Measurements from ENCODE around the gene IMPA2.

DNA sequence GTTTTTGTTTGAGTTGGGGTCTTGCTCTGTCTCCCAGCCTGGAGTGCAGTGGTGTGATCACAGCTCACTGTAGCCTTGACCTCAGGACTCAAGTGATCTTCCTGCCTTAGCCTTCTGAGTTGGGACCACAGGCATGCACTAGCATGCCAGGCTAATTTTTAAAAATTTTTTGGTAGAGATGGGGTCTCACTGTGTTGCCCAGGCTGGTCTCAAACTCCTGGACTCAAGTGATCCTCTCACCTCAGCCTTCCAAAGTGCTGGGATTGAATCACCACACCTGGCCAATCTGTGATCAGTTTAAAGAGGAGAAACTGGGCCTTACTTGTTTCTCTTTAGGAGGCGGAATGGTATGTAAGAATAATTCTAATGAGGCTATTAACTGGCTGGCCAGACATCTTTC is 49.9 kb downstream of the IMPA2 start:
- TF ChIP-seq ZNF561 (tag by site-specific recombination; IDR thresholded peaks at IDR 0.05; ENCODE audit: borderline replicate concordance) (no peak), ZNF146 (tag by site-specific recombination; IDR thresholded peaks at IDR 0.05) (no peak), ZNF341 (tag by site-specific recombination; IDR thresholded peaks at IDR 0.05; ENCODE audit: low read depth) (no peak), ZNF510 (tag by site-specific recombination; IDR thresholded peaks at IDR 0.05; ENCODE audit: insufficient replicate concordance) (no peak)
- TF ChIP-seq, protein P1, sequence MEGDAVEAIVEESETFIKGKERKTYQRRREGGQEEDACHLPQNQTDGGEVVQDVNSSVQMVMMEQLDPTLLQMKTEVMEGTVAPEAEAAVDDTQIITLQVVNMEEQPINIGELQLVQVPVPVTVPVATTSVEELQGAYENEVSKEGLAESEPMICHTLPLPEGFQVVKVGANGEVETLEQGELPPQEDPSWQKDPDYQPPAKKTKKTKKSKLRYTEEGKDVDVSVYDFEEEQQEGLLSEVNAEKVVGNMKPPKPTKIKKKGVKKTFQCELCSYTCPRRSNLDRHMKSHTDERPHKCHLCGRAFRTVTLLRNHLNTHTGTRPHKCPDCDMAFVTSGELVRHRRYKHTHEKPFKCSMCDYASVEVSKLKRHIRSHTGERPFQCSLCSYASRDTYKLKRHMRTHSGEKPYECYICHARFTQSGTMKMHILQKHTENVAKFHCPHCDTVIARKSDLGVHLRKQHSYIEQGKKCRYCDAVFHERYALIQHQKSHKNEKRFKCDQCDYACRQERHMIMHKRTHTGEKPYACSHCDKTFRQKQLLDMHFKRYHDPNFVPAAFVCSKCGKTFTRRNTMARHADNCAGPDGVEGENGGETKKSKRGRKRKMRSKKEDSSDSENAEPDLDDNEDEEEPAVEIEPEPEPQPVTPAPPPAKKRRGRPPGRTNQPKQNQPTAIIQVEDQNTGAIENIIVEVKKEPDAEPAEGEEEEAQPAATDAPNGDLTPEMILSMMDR (tag by site-specific recombination; IDR thresholded peaks at IDR 0.05): no peak
- TF ChIP-seq, protein P2, sequence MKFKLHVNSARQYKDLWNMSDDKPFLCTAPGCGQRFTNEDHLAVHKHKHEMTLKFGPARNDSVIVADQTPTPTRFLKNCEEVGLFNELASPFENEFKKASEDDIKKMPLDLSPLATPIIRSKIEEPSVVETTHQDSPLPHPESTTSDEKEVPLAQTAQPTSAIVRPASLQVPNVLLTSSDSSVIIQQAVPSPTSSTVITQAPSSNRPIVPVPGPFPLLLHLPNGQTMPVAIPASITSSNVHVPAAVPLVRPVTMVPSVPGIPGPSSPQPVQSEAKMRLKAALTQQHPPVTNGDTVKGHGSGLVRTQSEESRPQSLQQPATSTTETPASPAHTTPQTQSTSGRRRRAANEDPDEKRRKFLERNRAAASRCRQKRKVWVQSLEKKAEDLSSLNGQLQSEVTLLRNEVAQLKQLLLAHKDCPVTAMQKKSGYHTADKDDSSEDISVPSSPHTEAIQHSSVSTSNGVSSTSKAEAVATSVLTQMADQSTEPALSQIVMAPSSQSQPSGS (tag by site-specific recombination; IDR thresholded peaks at IDR 0.05; ENCODE audit: low read depth): no peak

Measured in HEK293 (cell line).